ENCODE results near the gene SNAP91. TPM values are rescaled to one million over a fixed set of nuclear protein-coding genes. Genes with fewer than 3 reads are reported as not detected.

Gene SNAP91
- total RNA-seq, 1 donor from 2014 or later = 3.4 TPM

GRCh38 chr6:83510791-83511190 is 198.1 kb downstream of the SNAP91 start:
- Histone ChIP-seq H3F3A (ENCODE audit: low read depth) (peaks cover 12% of the 10 kb centered on the region), H2AFZ (replicated peaks) (no peak overlapping the region), H3K9ac (no peak overlapping the region), H3K79me2 (ENCODE audit: low read depth) (no peaks in the 10 kb centered on the region), H3K4me2 (no peak overlapping the region), H3K9me3 (ENCODE audit: low read depth) (no peaks in the 10 kb centered on the region), H3K27ac (no peak overlapping the region), H3K36me3 (no peaks in the 10 kb centered on the region), H4K20me1 (ENCODE audit: low read depth) (no peaks in the 10 kb centered on the region), H3K4me3 (no peak overlapping the region), H3K27me3 (peaks cover 13% of the 10 kb centered on the region), H3K4me1 (peaks cover 20% of the 10 kb centered on the region)
- TF ChIP-seq, protein P1, sequence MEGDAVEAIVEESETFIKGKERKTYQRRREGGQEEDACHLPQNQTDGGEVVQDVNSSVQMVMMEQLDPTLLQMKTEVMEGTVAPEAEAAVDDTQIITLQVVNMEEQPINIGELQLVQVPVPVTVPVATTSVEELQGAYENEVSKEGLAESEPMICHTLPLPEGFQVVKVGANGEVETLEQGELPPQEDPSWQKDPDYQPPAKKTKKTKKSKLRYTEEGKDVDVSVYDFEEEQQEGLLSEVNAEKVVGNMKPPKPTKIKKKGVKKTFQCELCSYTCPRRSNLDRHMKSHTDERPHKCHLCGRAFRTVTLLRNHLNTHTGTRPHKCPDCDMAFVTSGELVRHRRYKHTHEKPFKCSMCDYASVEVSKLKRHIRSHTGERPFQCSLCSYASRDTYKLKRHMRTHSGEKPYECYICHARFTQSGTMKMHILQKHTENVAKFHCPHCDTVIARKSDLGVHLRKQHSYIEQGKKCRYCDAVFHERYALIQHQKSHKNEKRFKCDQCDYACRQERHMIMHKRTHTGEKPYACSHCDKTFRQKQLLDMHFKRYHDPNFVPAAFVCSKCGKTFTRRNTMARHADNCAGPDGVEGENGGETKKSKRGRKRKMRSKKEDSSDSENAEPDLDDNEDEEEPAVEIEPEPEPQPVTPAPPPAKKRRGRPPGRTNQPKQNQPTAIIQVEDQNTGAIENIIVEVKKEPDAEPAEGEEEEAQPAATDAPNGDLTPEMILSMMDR (IDR thresholded peaks at IDR 0.05) = no peak
- no peak for TF ChIP-seq EZH2 (IDR thresholded peaks at IDR 0.05)
- no peak for TF ChIP-seq EZH2phosphoT487 (IDR thresholded peaks at IDR 0.05)
- no peak overlapping the region for H3K27ac Mint-ChIP-seq
- H3K36me3 Mint-ChIP-seq = no peaks in the 10 kb centered on the region
- H3K9me3 Mint-ChIP-seq = no peaks in the 10 kb centered on the region
- H3K4me1 Mint-ChIP-seq = peaks cover 14% of the 10 kb centered on the region
- H3K4me3 Mint-ChIP-seq = no peak overlapping the region
- no peaks in the 10 kb centered on the region for H3K27me3 Mint-ChIP-seq (ENCODE audit: insufficient read depth, low read depth)
- no peak for DNase-seq (ENCODE audit: low spot score)

DNA sequence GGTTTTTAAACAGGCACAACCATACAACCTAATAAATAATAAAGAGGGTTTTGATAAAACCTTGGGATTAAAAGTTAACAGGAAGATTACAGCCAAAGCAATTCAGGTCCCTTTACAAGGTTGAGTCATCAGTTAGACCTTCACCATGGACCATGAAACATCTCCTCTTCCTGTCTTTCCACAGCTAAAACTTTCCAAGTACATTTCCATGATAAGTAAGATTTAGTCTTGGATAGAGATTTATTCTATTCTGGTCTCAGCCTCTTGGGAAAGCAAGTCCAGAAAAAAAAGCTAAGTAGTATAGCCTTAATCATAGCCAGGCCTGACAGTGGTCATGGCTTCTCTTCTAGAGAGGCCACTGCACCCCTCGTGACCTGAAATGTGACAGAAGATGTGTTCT is 199.5 kb downstream of the SNAP91 start:
- DNase-seq (ENCODE audit: low spot score) = no peak
- H3K9me3 ChIP-seq (ENCODE audit: low read depth) = no peaks in the 10 kb centered on the region
- H3K4me3 ChIP-seq = no peak overlapping the region
- Mint-ChIP-seq H3K9me3 (no peaks in the 10 kb centered on the region), H3K27me3 (ENCODE audit: insufficient read depth, low read depth) (no peaks in the 10 kb centered on the region), H3K4me1 (peaks cover 19% of the 10 kb centered on the region), H3K4me3 (no peak overlapping the region), H3K27ac (no peak overlapping the region), H3K36me3 (no peaks in the 10 kb centered on the region)
- H3K36me3 ChIP-seq = no peaks in the 10 kb centered on the region
- H3K9ac ChIP-seq = no peak overlapping the region
- TF ChIP-seq EZH2phosphoT487 (IDR thresholded peaks at IDR 0.05) (no peak), EZH2 (IDR thresholded peaks at IDR 0.05) (no peak)
- TF ChIP-seq, protein P1 (IDR thresholded peaks at IDR 0.05) = no peak
- no peak overlapping the region for H2AFZ ChIP-seq (replicated peaks)
- H3K4me2 ChIP-seq = no peak overlapping the region
- H3K27ac ChIP-seq = no peak overlapping the region
- H3F3A ChIP-seq (ENCODE audit: low read depth) = peaks cover 12% of the 10 kb centered on the region
- H3K27me3 ChIP-seq = peaks cover 13% of the 10 kb centered on the region
- H4K20me1 ChIP-seq (ENCODE audit: low read depth) = no peaks in the 10 kb centered on the region
- no peaks in the 10 kb centered on the region for H3K79me2 ChIP-seq (ENCODE audit: low read depth)
- peaks cover 33% of the 10 kb centered on the region for H3K4me1 ChIP-seq

GRCh38 chr6:83505356-83505755 is 203.5 kb downstream of the SNAP91 start:
- Mint-ChIP-seq H3K36me3 (no peaks in the 10 kb centered on the region), H3K9me3 (no peaks in the 10 kb centered on the region), H3K4me1 (peaks cover 8% of the 10 kb centered on the region), H3K4me3 (no peak overlapping the region), H3K27me3 (ENCODE audit: insufficient read depth, low read depth) (no peaks in the 10 kb centered on the region), H3K27ac (no peak overlapping the region)
- H3K4me2 ChIP-seq = peak overlapping the region; percentile 39
- no peaks in the 10 kb centered on the region for H3K27me3 ChIP-seq
- no peak overlapping the region for H3K27ac ChIP-seq
- no peaks in the 10 kb centered on the region for H3K79me2 ChIP-seq (ENCODE audit: low read depth)
- no peak overlapping the region for H3K9ac ChIP-seq
- peak; percentile 71 for DNase-seq (ENCODE audit: low spot score)
- H3K4me1 ChIP-seq = peaks cover 16% of the 10 kb centered on the region
- peak overlapping the region; percentile 14 for H3K4me3 ChIP-seq
- H3K9me3 ChIP-seq (ENCODE audit: low read depth) = no peaks in the 10 kb centered on the region
- no peaks in the 10 kb centered on the region for H3F3A ChIP-seq (ENCODE audit: low read depth)
- H4K20me1 ChIP-seq (ENCODE audit: low read depth) = no peaks in the 10 kb centered on the region
- peak overlapping the region; percentile 70 for H2AFZ ChIP-seq (replicated peaks)
- H3K36me3 ChIP-seq = no peaks in the 10 kb centered on the region
- TF ChIP-seq EZH2phosphoT487 (IDR thresholded peaks at IDR 0.05) (no peak), EZH2 (IDR thresholded peaks at IDR 0.05) (no peak)
- TF ChIP-seq, protein P1 (IDR thresholded peaks at IDR 0.05) = no peak

Other genes with a start within 250 kb of the SNAP91 start
- 2.8 and 4.5 TPM in 2 replicates for gene PRSS35, start 196.6 kb downstream of the SNAP91 start, total RNA-seq (ENCODE audit: low replicate concordance)
- not detected in 2 replicates for gene RIPPLY2, start 144.3 kb upstream of the SNAP91 start, total RNA-seq (ENCODE audit: low replicate concordance)
- 8.0 and 8.5 TPM in 2 replicates for gene CYB5R4, start 150.6 kb upstream of the SNAP91 start, total RNA-seq (ENCODE audit: low replicate concordance)

All from neural progenitor cell (in vitro differentiated cells).